Amygdala (tissue), 56 donors: Measurements from ENCODE around the gene HEATR1.
A peak's percentile ranks its signal among the peaks of the same experiment; 100 is the strongest.
"Not testable (repeated sequence)": the region's sequence is repeated elsewhere in the genome, so short reads cannot be mapped to it uniquely, and the experiment has no call there.

Source experiments
- DNase-seq, 56 donors: peaks; one replicate each; lab custom pipeline; 2025; lab: John Stamatoyannopoulos, UW

Gene HEATR1

GRCh38 chr1:236604905-236605806 lies 840 bp upstream of the HEATR1 start:
- peak in 1 of 56 donors; percentile 2 for DNase-seq

GRCh38 chr1:236602171-236602570 lies 2.1 kb downstream of the HEATR1 start:
- DNase-seq: no peak

GRCh38 chr1:236590553-236591150 lies 13.7 kb downstream of the HEATR1 start:
- no peak for DNase-seq

- DNase-seq: no peak
Measured at GRCh38 chr1:236589531-236589930, 14.8 kb downstream of the HEATR1 start.

- no peak for DNase-seq
Measured at GRCh38 chr1:236581528-236581927, 22.8 kb downstream of the HEATR1 start.

GRCh38 chr1:236580404-236580803 lies 23.9 kb downstream of the HEATR1 start:
- not testable (repeated sequence) for DNase-seq

- DNase-seq: no peak
Measured at GRCh38 chr1:236578661-236579060, 25.7 kb downstream of the HEATR1 start.

GRCh38 chr1:236577041-236577440 lies 27.3 kb downstream of the HEATR1 start:
- not testable (repeated sequence) for DNase-seq

- no peak for DNase-seq
Measured at GRCh38 chr1:236576004-236576403, 28.3 kb downstream of the HEATR1 start.

- DNase-seq: no peak
Measured at GRCh38 chr1:236575523-236575922, 28.8 kb downstream of the HEATR1 start.

- DNase-seq: no peak
Measured at GRCh38 chr1:236568285-236568894, 35.9 kb downstream of the HEATR1 start.

- no peak for DNase-seq
Measured at GRCh38 chr1:236565530-236565929, 38.8 kb downstream of the HEATR1 start.

- no peak for DNase-seq
Measured at GRCh38 chr1:236561976-236562375, 42.3 kb downstream of the HEATR1 start.

GRCh38 chr1:236560213-236560771 lies 44.0 kb downstream of the HEATR1 start:
- no peak for DNase-seq

- DNase-seq: no peak
Measured at GRCh38 chr1:236558846-236559245, 45.5 kb downstream of the HEATR1 start.

- no peak for DNase-seq
Measured at GRCh38 chr1:236558081-236558480, 46.2 kb downstream of the HEATR1 start.

GRCh38 chr1:236556606-236557005 lies 47.7 kb downstream of the HEATR1 start:
- no peak for DNase-seq

GRCh38 chr1:236553370-236553769 lies 50.9 kb downstream of the HEATR1 start:
- DNase-seq: no peak

GRCh38 chr1:236552901-236553300 lies 51.4 kb downstream of the HEATR1 start:
- DNase-seq: no peak

- no peak for DNase-seq
Measured at GRCh38 chr1:236552096-236552495, 52.2 kb downstream of the HEATR1 start.
